Measurements from ENCODE around the gene FGD2. TPM values are rescaled to one million over a fixed set of nuclear protein-coding genes. Genes with fewer than 3 reads are reported as not detected.
"Not testable (repeated sequence)": the region's sequence is repeated elsewhere in the genome, so short reads cannot be mapped to it uniquely, and the experiment has no call there.

Gene FGD2
- polyA plus RNA-seq, 2 donors = 4.1 to 4.3 TPM

- H3K27ac ChIP-seq (ENCODE audit: low read depth in 2 of 2, low read length in 1 of 2) = peak overlapping the region; percentile 96
- H3K4me1 ChIP-seq (ENCODE audit: control insufficient read depth in 2 of 2, insufficient read depth in 2 of 2, low read length in 1 of 2) = peaks cover 0 to 11% of the 10 kb centered on the region in 2 donors
- no peaks in the 10 kb centered on the region for H3K36me3 ChIP-seq (ENCODE audit: control insufficient read depth in 2 of 2, insufficient read depth in 2 of 2, low read length in 1 of 2)
- peak overlapping the region; percentile 99 for H3K4me3 ChIP-seq (ENCODE audit: low read depth in 1 of 2, low read length in 2 of 2)
- H3K9me3 ChIP-seq (ENCODE audit: control insufficient read depth in 2 of 2, insufficient read depth in 1 of 2, low read depth in 1 of 2, low read length in 1 of 2) = no peaks in the 10 kb centered on the region
- 1 to 4% methylated on average over 8 of the region's 8 CpGs for WGBS, 2 donors
- H3K27me3 ChIP-seq (ENCODE audit: control insufficient read depth in 1 of 2, insufficient read depth in 2 of 2, low read length in 2 of 2) = no peaks in the 10 kb centered on the region
Measured at GRCh38 chr6:36986704-36987047, 18.8 kb upstream of the FGD2 start.

- Histone ChIP-seq H3K27ac (ENCODE audit: low read depth in 2 of 2, low read length in 1 of 2) (no peak overlapping the region), H3K36me3 (ENCODE audit: control insufficient read depth in 2 of 2, insufficient read depth in 2 of 2, low read length in 1 of 2) (no peaks in the 10 kb centered on the region), H3K4me3 (ENCODE audit: low read depth in 1 of 2, low read length in 2 of 2) (no peak overlapping the region), H3K9me3 (ENCODE audit: control insufficient read depth in 2 of 2, insufficient read depth in 1 of 2, low read depth in 1 of 2, low read length in 1 of 2) (no peaks in the 10 kb centered on the region), H3K4me1 (ENCODE audit: control insufficient read depth in 2 of 2, insufficient read depth in 2 of 2, low read length in 1 of 2) (peaks cover 0 to 8% of the 10 kb centered on the region in 2 donors), H3K27me3 (ENCODE audit: control insufficient read depth in 1 of 2, insufficient read depth in 2 of 2, low read length in 2 of 2) (no peaks in the 10 kb centered on the region)
- 81 to 82% methylated on average over 6 of the region's 6 CpGs for WGBS, 2 donors
Measured at GRCh38 chr6:36989264-36989663, 16.2 kb upstream of the FGD2 start.

DNA sequence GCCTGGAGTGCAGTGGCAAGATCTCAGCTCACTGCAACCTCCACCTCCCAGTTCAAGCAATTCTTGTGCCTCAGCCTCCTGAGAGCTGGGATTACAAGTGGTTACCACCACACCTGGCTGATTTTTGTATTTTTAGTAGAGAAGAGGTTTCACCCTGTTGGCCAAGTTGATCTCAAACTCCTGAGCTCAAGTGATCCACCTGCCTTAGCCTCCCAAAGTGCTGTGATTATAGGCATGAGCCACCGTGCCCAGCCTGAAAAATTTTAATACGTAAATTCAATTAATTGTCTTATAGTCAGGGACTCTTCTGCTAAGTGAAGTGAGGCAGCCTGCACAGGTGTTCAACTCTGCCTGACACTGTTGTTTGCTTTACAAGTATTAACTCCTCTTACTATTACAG, 15.1 kb upstream of the FGD2 start:
- H3K27me3 ChIP-seq (ENCODE audit: control insufficient read depth in 1 of 2, insufficient read depth in 2 of 2, low read length in 2 of 2); H3K4me3 ChIP-seq (ENCODE audit: low read depth in 1 of 2, low read length in 2 of 2); H3K4me1 ChIP-seq (ENCODE audit: control insufficient read depth in 2 of 2, insufficient read depth in 2 of 2, low read length in 1 of 2); H3K27ac ChIP-seq (ENCODE audit: low read depth in 2 of 2, low read length in 1 of 2); H3K9me3 ChIP-seq (ENCODE audit: control insufficient read depth in 2 of 2, insufficient read depth in 1 of 2, low read depth in 1 of 2, low read length in 1 of 2); H3K36me3 ChIP-seq (ENCODE audit: control insufficient read depth in 2 of 2, insufficient read depth in 2 of 2, low read length in 1 of 2): not testable (repeated sequence)
- WGBS, 2 donors = 79 to 85% methylated on average over 2 of the region's 2 CpGs

GRCh38 chr6:36997811-36998722, 7.4 kb upstream of the FGD2 start:
- Histone ChIP-seq H3K27ac (ENCODE audit: low read depth in 2 of 2, low read length in 1 of 2) (peak overlapping the region; percentile 14 to 68), H3K9me3 (ENCODE audit: control insufficient read depth in 2 of 2, insufficient read depth in 1 of 2, low read depth in 1 of 2, low read length in 1 of 2) (no peaks in the 10 kb centered on the region), H3K4me3 (ENCODE audit: low read depth in 1 of 2, low read length in 2 of 2) (no peak overlapping the region), H3K36me3 (ENCODE audit: control insufficient read depth in 2 of 2, insufficient read depth in 2 of 2, low read length in 1 of 2) (no peaks in the 10 kb centered on the region), H3K27me3 (ENCODE audit: control insufficient read depth in 1 of 2, insufficient read depth in 2 of 2, low read length in 2 of 2) (no peaks in the 10 kb centered on the region), H3K4me1 (ENCODE audit: control insufficient read depth in 2 of 2, insufficient read depth in 2 of 2, low read length in 1 of 2) (peaks cover 0 to 8% of the 10 kb centered on the region in 2 donors)
- WGBS, 2 donors = 41 to 54% methylated on average over 18 of the region's 18 CpGs

DNA sequence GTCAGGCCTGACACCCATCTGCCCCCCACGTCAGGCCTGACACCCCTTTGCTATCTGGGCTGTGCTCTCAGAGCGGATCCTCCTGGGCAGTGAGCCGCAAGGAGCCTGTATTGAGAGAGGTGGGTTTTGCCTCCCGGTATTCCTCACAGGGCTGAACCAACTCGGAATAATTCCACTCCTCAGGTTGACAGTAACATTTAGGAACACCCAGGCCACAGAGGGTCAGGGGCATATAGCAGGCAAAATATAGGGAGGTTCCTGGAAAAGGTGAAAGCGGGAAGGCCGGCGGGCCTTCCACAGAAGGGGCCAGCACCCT, 6.8 kb upstream of the FGD2 start:
- Histone ChIP-seq H3K27ac (ENCODE audit: low read depth in 2 of 2, low read length in 1 of 2) (peak overlapping the region in 1 of 2 donors; percentile 68), H3K4me3 (ENCODE audit: low read depth in 1 of 2, low read length in 2 of 2) (no peak overlapping the region)
- 62 to 73% methylated on average over 8 of the region's 8 CpGs for WGBS, 2 donors

DNA sequence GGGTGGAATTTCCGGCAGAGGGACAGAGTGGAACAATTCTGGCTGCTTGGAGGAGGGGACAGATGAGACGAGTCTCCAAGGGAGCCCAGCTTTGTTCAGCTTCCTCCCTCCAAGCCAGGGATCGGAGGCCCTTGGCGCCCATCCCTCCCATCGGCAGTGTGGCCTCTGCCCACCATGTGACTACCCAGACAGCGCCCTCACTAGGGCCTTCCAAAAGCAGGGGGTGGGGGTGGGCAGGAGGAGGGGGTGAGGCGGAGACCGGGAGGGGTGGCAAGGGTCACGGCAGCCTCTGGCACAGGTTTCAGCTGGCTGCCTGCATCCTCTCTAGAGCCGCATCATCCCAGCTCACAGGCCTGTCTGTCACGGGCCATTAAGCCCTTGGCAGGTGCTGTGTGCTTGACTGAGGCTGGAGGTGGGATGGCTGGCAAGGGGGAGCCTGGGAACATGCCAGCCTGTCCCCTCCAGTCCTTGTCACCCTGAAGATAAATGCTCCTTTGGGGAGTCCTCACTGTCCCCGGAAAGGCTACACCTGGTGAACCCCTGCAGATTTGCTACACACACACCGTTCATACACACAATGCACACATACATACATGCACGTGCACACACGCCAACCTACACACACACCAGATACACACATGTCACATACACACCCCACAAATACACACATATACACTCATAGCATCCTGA, 6.2 kb upstream of the FGD2 start:
- H3K4me1 ChIP-seq (ENCODE audit: control insufficient read depth in 2 of 2, insufficient read depth in 2 of 2, low read length in 1 of 2) = peaks cover 0 to 8% of the 10 kb centered on the region in 2 donors
- no peak overlapping the region for H3K27ac ChIP-seq (ENCODE audit: low read depth in 2 of 2, low read length in 1 of 2)
- no peak overlapping the region for H3K4me3 ChIP-seq (ENCODE audit: low read depth in 1 of 2, low read length in 2 of 2)
- 65 to 70% methylated on average over 14 to 15 of the region's 15 CpGs for WGBS, 2 donors
- H3K27me3 ChIP-seq (ENCODE audit: control insufficient read depth in 1 of 2, insufficient read depth in 2 of 2, low read length in 2 of 2) = no peaks in the 10 kb centered on the region
- H3K9me3 ChIP-seq (ENCODE audit: control insufficient read depth in 2 of 2, insufficient read depth in 1 of 2, low read depth in 1 of 2, low read length in 1 of 2) = no peaks in the 10 kb centered on the region
- H3K36me3 ChIP-seq (ENCODE audit: control insufficient read depth in 2 of 2, insufficient read depth in 2 of 2, low read length in 1 of 2) = no peaks in the 10 kb centered on the region

More for the DNA sequence above, 6.8 kb upstream of the FGD2 start:
- Histone ChIP-seq H3K9me3 (ENCODE audit: control insufficient read depth in 2 of 2, insufficient read depth in 1 of 2, low read depth in 1 of 2, low read length in 1 of 2) (no peaks in the 10 kb centered on the region), H3K27me3 (ENCODE audit: control insufficient read depth in 1 of 2, insufficient read depth in 2 of 2, low read length in 2 of 2) (no peaks in the 10 kb centered on the region), H3K36me3 (ENCODE audit: control insufficient read depth in 2 of 2, insufficient read depth in 2 of 2, low read length in 1 of 2) (no peaks in the 10 kb centered on the region), H3K4me1 (ENCODE audit: control insufficient read depth in 2 of 2, insufficient read depth in 2 of 2, low read length in 1 of 2) (peaks cover 0 to 8% of the 10 kb centered on the region in 2 donors)

GRCh38 chr6:36999751-37000125, 5.7 kb upstream of the FGD2 start:
- Histone ChIP-seq H3K27me3 (ENCODE audit: control insufficient read depth in 1 of 2, insufficient read depth in 2 of 2, low read length in 2 of 2) (no peaks in the 10 kb centered on the region), H3K4me1 (ENCODE audit: control insufficient read depth in 2 of 2, insufficient read depth in 2 of 2, low read length in 1 of 2) (peaks cover 0 to 8% of the 10 kb centered on the region in 2 donors), H3K4me3 (ENCODE audit: low read depth in 1 of 2, low read length in 2 of 2) (no peak overlapping the region), H3K9me3 (ENCODE audit: control insufficient read depth in 2 of 2, insufficient read depth in 1 of 2, low read depth in 1 of 2, low read length in 1 of 2) (no peaks in the 10 kb centered on the region), H3K36me3 (ENCODE audit: control insufficient read depth in 2 of 2, insufficient read depth in 2 of 2, low read length in 1 of 2) (no peaks in the 10 kb centered on the region), H3K27ac (ENCODE audit: low read depth in 2 of 2, low read length in 1 of 2) (no peak overlapping the region)
- 93 to 94% methylated on average over 4 of the region's 4 CpGs for whole genome bisulfite sequencing, 2 donors

- Histone ChIP-seq H3K9me3 (ENCODE audit: control insufficient read depth in 2 of 2, insufficient read depth in 1 of 2, low read depth in 1 of 2, low read length in 1 of 2) (no peaks in the 10 kb centered on the region), H3K36me3 (ENCODE audit: control insufficient read depth in 2 of 2, insufficient read depth in 2 of 2, low read length in 1 of 2) (no peaks in the 10 kb centered on the region), H3K27me3 (ENCODE audit: control insufficient read depth in 1 of 2, insufficient read depth in 2 of 2, low read length in 2 of 2) (no peaks in the 10 kb centered on the region), H3K27ac (ENCODE audit: low read depth in 2 of 2, low read length in 1 of 2) (no peak overlapping the region), H3K4me3 (ENCODE audit: low read depth in 1 of 2, low read length in 2 of 2) (no peak overlapping the region), H3K4me1 (ENCODE audit: control insufficient read depth in 2 of 2, insufficient read depth in 2 of 2, low read length in 1 of 2) (peaks cover 0 to 6% of the 10 kb centered on the region in 2 donors)
- 82 to 89% methylated on average over 11 of the region's 11 CpGs for WGBS, 2 donors
Measured at GRCh38 chr6:37004044-37004980, 1.1 kb upstream of the FGD2 start.

- WGBS, 2 donors = 43 to 56% methylated on average over 13 of the region's 13 CpGs
Measured at GRCh38 chr6:37005827-37006567, 542 bp downstream of the FGD2 start.

More at GRCh38 chr6:37005827-37006567, 542 bp downstream of the FGD2 start:
- Histone ChIP-seq H3K27ac (ENCODE audit: low read depth in 2 of 2, low read length in 1 of 2) (peak overlapping the region; percentile 23 to 61), H3K9me3 (ENCODE audit: control insufficient read depth in 2 of 2, insufficient read depth in 1 of 2, low read depth in 1 of 2, low read length in 1 of 2) (no peaks in the 10 kb centered on the region), H3K4me3 (ENCODE audit: low read depth in 1 of 2, low read length in 2 of 2) (peak overlapping the region; percentile 22 to 33), H3K27me3 (ENCODE audit: control insufficient read depth in 1 of 2, insufficient read depth in 2 of 2, low read length in 2 of 2) (no peaks in the 10 kb centered on the region), H3K4me1 (ENCODE audit: control insufficient read depth in 2 of 2, insufficient read depth in 2 of 2, low read length in 1 of 2) (peaks cover 0 to 6% of the 10 kb centered on the region in 2 donors), H3K36me3 (ENCODE audit: control insufficient read depth in 2 of 2, insufficient read depth in 2 of 2, low read length in 1 of 2) (no peaks in the 10 kb centered on the region)
